Measurements from ENCODE around the gene ZNF385B.
"Not testable (repeated sequence)": the region's sequence is repeated elsewhere in the genome, so short reads cannot be mapped to it uniquely, and the experiment has no call there.

Gene ZNF385B

GRCh38 chr2:179888642-179889041 lies 27.2 kb upstream of the ZNF385B start:
- H3K4me3 ChIP-seq (ENCODE audit: low read depth, low read length); H3K27ac ChIP-seq (ENCODE audit: extremely low read depth, low read depth, low read length); POLR2A ChIA-PET; H3K9me3 ChIP-seq (ENCODE audit: control insufficient read depth, insufficient read depth, low read depth, low read length); H3K36me3 ChIP-seq (ENCODE audit: control insufficient read depth in 2 of 2, insufficient read depth in 1 of 2, low read length in 2 of 2); H3K4me1 ChIP-seq (ENCODE audit: control insufficient read depth, insufficient read depth, low read length): not testable (repeated sequence)
- TF ChIP-seq SETDB1 (IDR thresholded peaks at IDR 0.05; ENCODE audit: insufficient read length, low read length) (peak; percentile 62), TRIM28 (IDR thresholded peaks at IDR 0.05; ENCODE audit: borderline replicate concordance, low read length) (peak; percentile 55; the same call in 1 of the 2 replicates)
- CTCF ChIA-PET: interaction anchor here (2.5 kb wide), 1 partner anchor 10 kb away, joined by 8 read pairs; no protein-coding TSS in a partner anchor

- TF ChIP-seq ZBTB1 (tag by site-specific recombination; IDR thresholded peaks at IDR 0.05) (no peak), ZNF704 (tag by site-specific recombination; IDR thresholded peaks at IDR 0.05) (no peak), ZNF596 (tag by site-specific recombination; IDR thresholded peaks at IDR 0.05) (no peak), ZSCAN30 (tag by site-specific recombination; IDR thresholded peaks at IDR 0.05) (no peak), ZFP3 (tag by site-specific recombination; IDR thresholded peaks at IDR 0.05; ENCODE audit: low read depth) (no peak), ZNF223 (tag by site-specific recombination; IDR thresholded peaks at IDR 0.05) (no peak), KLF1 (tag by site-specific recombination; IDR thresholded peaks at IDR 0.05) (no peak), BCL11B (tag by site-specific recombination; IDR thresholded peaks at IDR 0.05; ENCODE audit: low read depth) (no peak)
- H3K4me1 ChIP-seq (ENCODE audit: control insufficient read depth, insufficient read depth, low read length): no peaks in the 10 kb centered on the region
- H3K4me3 ChIP-seq (ENCODE audit: low read depth, low read length): no peak overlapping the region
- CTCF ChIA-PET: no interaction called here
- no peak overlapping the region for H3K27ac ChIP-seq (ENCODE audit: extremely low read depth, low read depth, low read length)
- H3K9me3 ChIP-seq (ENCODE audit: control insufficient read depth, insufficient read depth, low read depth, low read length): no peaks in the 10 kb centered on the region
- POLR2A ChIA-PET: no interaction called here
- no peaks in the 10 kb centered on the region for H3K36me3 ChIP-seq (ENCODE audit: control insufficient read depth in 2 of 2, insufficient read depth in 1 of 2, low read length in 2 of 2)
Measured at GRCh38 chr2:179884193-179884592, 22.8 kb upstream of the ZNF385B start.

- no peak overlapping the region for H3K4me3 ChIP-seq (ENCODE audit: low read depth, low read length)
- POLR2A ChIA-PET: no interaction called here
- CTCF ChIA-PET: interaction anchor here (0.6 kb wide), 1 partner anchor 832 kb away, joined by 4 read pairs; no protein-coding TSS in a partner anchor
- no peaks in the 10 kb centered on the region for H3K4me1 ChIP-seq (ENCODE audit: control insufficient read depth, insufficient read depth, low read length)
- no peak overlapping the region for H3K27ac ChIP-seq (ENCODE audit: extremely low read depth, low read depth, low read length)
- no peaks in the 10 kb centered on the region for H3K9me3 ChIP-seq (ENCODE audit: control insufficient read depth, insufficient read depth, low read depth, low read length)
- TF ChIP-seq EGR2 (tag by site-specific recombination; IDR thresholded peaks at IDR 0.05; ENCODE audit: low read depth) (0 out of 2 replicates have a peak, but pooled peaks have one; percentile 38), SP3 (tag by site-specific recombination; IDR thresholded peaks at IDR 0.05) (no peak)
- no peaks in the 10 kb centered on the region for H3K36me3 ChIP-seq (ENCODE audit: control insufficient read depth in 2 of 2, insufficient read depth in 1 of 2, low read length in 2 of 2)
Measured at GRCh38 chr2:179882851-179883806, 21.7 kb upstream of the ZNF385B start.

- Histone ChIP-seq H3K27ac (ENCODE audit: extremely low read depth, low read depth, low read length) (no peak overlapping the region), H3K4me1 (ENCODE audit: control insufficient read depth, insufficient read depth, low read length) (no peaks in the 10 kb centered on the region), H3K9me3 (ENCODE audit: control insufficient read depth, insufficient read depth, low read depth, low read length) (no peaks in the 10 kb centered on the region), H3K4me3 (ENCODE audit: low read depth, low read length) (no peak overlapping the region), H3K36me3 (ENCODE audit: control insufficient read depth in 2 of 2, insufficient read depth in 1 of 2, low read length in 2 of 2) (no peaks in the 10 kb centered on the region)
- ChIA-PET CTCF (no interaction called here), POLR2A (interaction anchor here (0.5 kb wide), 1 partner anchor 70 kb away, joined by 3 read pairs; no protein-coding TSS in a partner anchor)
- TF ChIP-seq ZEB2 (tag by site-specific recombination; IDR thresholded peaks at IDR 0.05) (no peak), ZNF274 (IDR thresholded peaks at IDR 0.05; ENCODE audit: low read length) (no peak), ZNF274 (tag by site-specific recombination; IDR thresholded peaks at IDR 0.05; ENCODE audit: borderline replicate concordance) (no peak), ZNF202 (tag by site-specific recombination; IDR thresholded peaks at IDR 0.05; ENCODE audit: borderline replicate concordance) (no peak), ZNF785 (tag by site-specific recombination; IDR thresholded peaks at IDR 0.05) (no peak), ZSCAN16 (tag by site-specific recombination; IDR thresholded peaks at IDR 0.05) (no peak), CTCF (tag by site-specific recombination; IDR thresholded peaks at IDR 0.05) (no peak), GLIS1 (tag by site-specific recombination; IDR thresholded peaks at IDR 0.05) (no peak), ZNF658 (tag by site-specific recombination; IDR thresholded peaks at IDR 0.05) (no peak), KLF1 (tag by site-specific recombination; IDR thresholded peaks at IDR 0.05) (no peak), ZNF398 (tag by site-specific recombination; IDR thresholded peaks at IDR 0.05) (no peak)
Measured at GRCh38 chr2:179877601-179878364, 16.4 kb upstream of the ZNF385B start.
